ENCODE data around the gene AGMO. TPM values are rescaled to one million over a fixed set of nuclear protein-coding genes. Genes with fewer than 3 reads are reported as not detected.

AGMO gene
- polyA plus RNA-seq, 3 donors, result not detected

DNA sequence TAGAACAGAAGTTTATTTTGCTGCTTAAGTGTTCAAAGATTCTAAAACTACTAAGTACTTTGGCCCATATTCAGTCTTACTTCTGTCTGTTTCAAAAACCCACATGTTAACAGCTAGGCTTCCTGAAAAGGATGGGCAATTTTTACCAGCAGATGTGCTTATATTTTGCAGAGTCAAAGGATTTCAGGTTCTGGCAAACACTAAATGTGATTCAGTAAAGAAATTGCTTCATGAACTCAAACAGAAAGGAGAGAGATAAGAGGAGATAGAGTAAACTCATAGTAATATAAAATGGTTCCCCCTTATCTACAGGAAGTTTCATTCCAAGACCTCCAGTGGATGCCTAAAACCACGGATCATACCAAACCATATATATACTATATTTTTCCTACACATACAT, 248.5 kb downstream of the AGMO start:
- Histone ChIP-seq H3K79me2 (ENCODE audit: insufficient read depth, low read length) (no peaks in the 10 kb centered on the region), H4K20me1 (ENCODE audit: insufficient read depth, low read length) (no peaks in the 10 kb centered on the region), H3K27ac (ENCODE audit: low read depth in 1 of 2, low read length in 2 of 2) (no peak overlapping the region), H3K9ac (ENCODE audit: insufficient read depth, low read length, poor library complexity, severe bottlenecking) (no peak overlapping the region), H3K4me1 (ENCODE audit: control insufficient read depth in 1 of 2, insufficient read depth in 2 of 2, low read length in 2 of 2) (no peaks in the 10 kb centered on the region), H3K4me3 (replicated peaks in 1 of 3; ENCODE audit: low read depth in 2 of 3, low read length in 3 of 3) (no peak overlapping the region), H3K9me3 (replicated peaks in 1 of 2; ENCODE audit: control insufficient read depth in 1 of 2, insufficient read depth in 1 of 2, low read length in 2 of 2) (no peaks in the 10 kb centered on the region), H3K4me2 (replicated peaks; ENCODE audit: extremely low read depth, low read length, poor library complexity, severe bottlenecking) (no peak overlapping the region), H3K27me3 (ENCODE audit: control insufficient read depth in 2 of 2, insufficient read depth in 2 of 2, low read length in 2 of 2) (no peaks in the 10 kb centered on the region), H2AFZ (ENCODE audit: insufficient read depth, low read depth, low read length, poor library complexity, severe bottlenecking) (no peak overlapping the region), H3K36me3 (replicated peaks in 1 of 2; ENCODE audit: control insufficient read depth in 1 of 2, insufficient read depth in 2 of 2, low read length in 2 of 2) (no peaks in the 10 kb centered on the region)
- H3K36me3 Mint-ChIP-seq, result no peaks in the 10 kb centered on the region
- H3K9me3 Mint-ChIP-seq, result peaks cover 0 to 8% (median 3%) of the 10 kb centered on the region in 7 donors
- no peaks in the 10 kb centered on the region for H3K27me3 Mint-ChIP-seq (ENCODE audit: low read depth in 3 of 3)
- no peak overlapping the region for H3K27ac Mint-ChIP-seq
- no peak for DNase-seq
- no CpG with 5 or more reads among the region's 1 CpG for WGBS (ENCODE audit: insufficient coverage)
- H3K4me1 Mint-ChIP-seq, result no peaks in the 10 kb centered on the region
- no peak overlapping the region for H3K4me3 Mint-ChIP-seq
- intact Hi-C loops (cut with micrococcal nuclease), result no loop called here
- no peak for TF ChIP-seq CTCF (IDR thresholded peaks at IDR 0.05)

GRCh38 chr7:15309872-15310271, 251.9 kb downstream of the AGMO start:
- H3K27ac ChIP-seq (ENCODE audit: low read depth in 1 of 2, low read length in 2 of 2), result no peak overlapping the region
- H3K36me3 ChIP-seq (replicated peaks in 1 of 2; ENCODE audit: control insufficient read depth in 1 of 2, insufficient read depth in 2 of 2, low read length in 2 of 2), result no peaks in the 10 kb centered on the region
- Mint-ChIP-seq H3K4me3 (no peak overlapping the region), H3K4me1 (no peaks in the 10 kb centered on the region), H3K27me3 (ENCODE audit: low read depth in 3 of 3) (no peaks in the 10 kb centered on the region), H3K36me3 (no peaks in the 10 kb centered on the region), H3K9me3 (peaks cover 0 to 5% (median 3%) of the 10 kb centered on the region in 7 donors), H3K27ac (no peak overlapping the region)
- no peaks in the 10 kb centered on the region for H3K9me3 ChIP-seq (replicated peaks in 1 of 2; ENCODE audit: control insufficient read depth in 1 of 2, insufficient read depth in 1 of 2, low read length in 2 of 2)
- TF ChIP-seq CTCF (IDR thresholded peaks at IDR 0.05), result no peak
- no peak for DNase-seq
- WGBS (ENCODE audit: insufficient coverage), result no CpG with 5 or more reads among the region's 1 CpG
- no peak overlapping the region for H2AFZ ChIP-seq (ENCODE audit: insufficient read depth, low read depth, low read length, poor library complexity, severe bottlenecking)
- H3K4me3 ChIP-seq (replicated peaks in 1 of 3; ENCODE audit: low read depth in 2 of 3, low read length in 3 of 3), result no peak overlapping the region
- intact Hi-C loops (cut with micrococcal nuclease), result no loop called here
- no peaks in the 10 kb centered on the region for H3K79me2 ChIP-seq (ENCODE audit: insufficient read depth, low read length)
- no peak overlapping the region for H3K4me2 ChIP-seq (replicated peaks; ENCODE audit: extremely low read depth, low read length, poor library complexity, severe bottlenecking)
- no peaks in the 10 kb centered on the region for H4K20me1 ChIP-seq (ENCODE audit: insufficient read depth, low read length)
- no peaks in the 10 kb centered on the region for H3K27me3 ChIP-seq (ENCODE audit: control insufficient read depth in 2 of 2, insufficient read depth in 2 of 2, low read length in 2 of 2)
- no peak overlapping the region for H3K9ac ChIP-seq (ENCODE audit: insufficient read depth, low read length, poor library complexity, severe bottlenecking)
- no peaks in the 10 kb centered on the region for H3K4me1 ChIP-seq (ENCODE audit: control insufficient read depth in 1 of 2, insufficient read depth in 2 of 2, low read length in 2 of 2)
